MM.1S (cell line): ENCODE results near the gene TMEM179.

ENCODE experiments used
- CTCF ChIP-seq: fragments of 300-600 bp; sonication (generic); IDR thresholded peaks from 2 replicates; pipeline ENCODE4 v1.5.1; 2016; ENCODE audit warnings: antibody characterized with exemption, low read length, mixed read lengths
- EZH2 ChIP-seq: fragments of 300-600 bp; sonication (generic); optimal IDR thresholded peaks from 2 replicates; pipeline ENCODE3; 2017; ENCODE audit warnings: low read depth, mild to moderate bottlenecking, antibody characterized with exemption, low read length, mixed read lengths

GRCh38 chr14:104582662-104583061, 21.9 kb downstream of the TMEM179 start:
- TF ChIP-seq CTCF (no peak), EZH2 (no peak)
